ENCODE results near the gene NDUFB2. TPM values are rescaled to one million over a fixed set of nuclear protein-coding genes. Genes with fewer than 3 reads are reported as not detected.

The NDUFB2 gene
- total RNA-seq, 1 donor from 2014 or later: 186 TPM

- H3K36me3 Mint-ChIP-seq (ENCODE audit: low read depth): peaks cover 12% of the 10 kb centered on the region
- peaks cover 29% of the 10 kb centered on the region for H3K4me1 Mint-ChIP-seq (ENCODE audit: low read depth)
- no peaks in the 10 kb centered on the region for H3K27me3 Mint-ChIP-seq (ENCODE audit: low read depth)
- DNase-seq (ENCODE audit: low spot score): no peak
- no peak overlapping the region for H3K27ac Mint-ChIP-seq (ENCODE audit: unreplicated experiment)
- H3K9me3 Mint-ChIP-seq (ENCODE audit: low read depth): no peaks in the 10 kb centered on the region
- no peak overlapping the region for H3K4me3 Mint-ChIP-seq (ENCODE audit: unreplicated experiment)
- TF ChIP-seq CTCF (IDR thresholded peaks at IDR 0.05): no peak
Observed at GRCh38 chr7:140694592-140694991, 1.9 kb upstream of the NDUFB2 start.

GRCh38 chr7:140695381-140695780 lies 1.1 kb upstream of the NDUFB2 start:
- Mint-ChIP-seq H3K4me3 (ENCODE audit: unreplicated experiment) (no peak overlapping the region), H3K27ac (ENCODE audit: unreplicated experiment) (peak overlapping the region; percentile 54)

GRCh38 chr7:140696024-140696679 lies 356 bp upstream of the NDUFB2 start:
- Mint-ChIP-seq H3K36me3 (ENCODE audit: low read depth) (peaks cover 8% of the 10 kb centered on the region), H3K27ac (ENCODE audit: unreplicated experiment) (peak overlapping the region; percentile 98), H3K4me3 (ENCODE audit: unreplicated experiment) (peak overlapping the region; percentile 99), H3K27me3 (ENCODE audit: low read depth) (no peaks in the 10 kb centered on the region), H3K4me1 (ENCODE audit: low read depth) (peaks cover 31% of the 10 kb centered on the region), H3K9me3 (ENCODE audit: low read depth) (no peaks in the 10 kb centered on the region)
- DNase-seq (ENCODE audit: low spot score): no peak
- no peak for TF ChIP-seq CTCF (IDR thresholded peaks at IDR 0.05)

More at GRCh38 chr7:140695381-140695780, 1.1 kb upstream of the NDUFB2 start:
- Mint-ChIP-seq H3K4me1 (ENCODE audit: low read depth) (peaks cover 31% of the 10 kb centered on the region), H3K9me3 (ENCODE audit: low read depth) (no peaks in the 10 kb centered on the region), H3K36me3 (ENCODE audit: low read depth) (peaks cover 12% of the 10 kb centered on the region), H3K27me3 (ENCODE audit: low read depth) (no peaks in the 10 kb centered on the region)
- no peak for TF ChIP-seq CTCF (IDR thresholded peaks at IDR 0.05)
- no peak for DNase-seq (ENCODE audit: low spot score)

GRCh38 chr7:140697447-140698143 lies 1.1 kb downstream of the NDUFB2 start:
- no peak for TF ChIP-seq CTCF (IDR thresholded peaks at IDR 0.05)
- no peak for DNase-seq (ENCODE audit: low spot score)

GRCh38 chr7:140698477-140698876 lies 2.0 kb downstream of the NDUFB2 start:
- peaks cover 38% of the 10 kb centered on the region for H3K4me1 Mint-ChIP-seq (ENCODE audit: low read depth)
- no peak for TF ChIP-seq CTCF (IDR thresholded peaks at IDR 0.05)
- H3K27me3 Mint-ChIP-seq (ENCODE audit: low read depth): no peaks in the 10 kb centered on the region
- H3K27ac Mint-ChIP-seq (ENCODE audit: unreplicated experiment): no peak overlapping the region
- no peak for DNase-seq (ENCODE audit: low spot score)
- H3K4me3 Mint-ChIP-seq (ENCODE audit: unreplicated experiment): peak overlapping the region; percentile 99
- H3K36me3 Mint-ChIP-seq (ENCODE audit: low read depth): peaks cover 3% of the 10 kb centered on the region
- no peaks in the 10 kb centered on the region for H3K9me3 Mint-ChIP-seq (ENCODE audit: low read depth)

More at GRCh38 chr7:140697447-140698143, 1.1 kb downstream of the NDUFB2 start:
- H3K27ac Mint-ChIP-seq (ENCODE audit: unreplicated experiment): peak overlapping the region; percentile 98
- H3K27me3 Mint-ChIP-seq (ENCODE audit: low read depth): no peaks in the 10 kb centered on the region
- H3K36me3 Mint-ChIP-seq (ENCODE audit: low read depth): peaks cover 2% of the 10 kb centered on the region
- peaks cover 33% of the 10 kb centered on the region for H3K4me1 Mint-ChIP-seq (ENCODE audit: low read depth)
- no peaks in the 10 kb centered on the region for H3K9me3 Mint-ChIP-seq (ENCODE audit: low read depth)
- H3K4me3 Mint-ChIP-seq (ENCODE audit: unreplicated experiment): peak overlapping the region; percentile 99
